WTC11 (cell line): ENCODE results near the gene CACNA2D4.

Experiments
- AR ChIP-seq: fragments of 250-450 bp; sonication (Bioruptor Pico); IDR thresholded peaks from 2 replicates; pipeline ENCODE4 v1.9.0; 2021; ENCODE audit warnings: mild to moderate bottlenecking
- CBFB ChIP-seq: sonication (generic); formaldehyde crosslinking; IDR thresholded peaks from 2 replicates; pipeline ENCODE4 v1.8.1; 2022; ENCODE audit warnings: mild to moderate bottlenecking, low read depth, missing genetic modification reagents
- CREB1 ChIP-seq: sonication (generic); formaldehyde crosslinking; IDR thresholded peaks from 2 replicates; pipeline ENCODE4 v1.8.0; 2023; ENCODE audit warnings: mild to moderate bottlenecking, missing genetic modification reagents
- JUN ChIP-seq: sonication (generic); formaldehyde crosslinking; IDR thresholded peaks from 2 replicates; pipeline ENCODE4 v1.8.0; 2023; ENCODE audit warnings: mild to moderate bottlenecking, missing genetic modification reagents
- ZNF317 ChIP-seq: sonication (generic); formaldehyde crosslinking; IDR thresholded peaks from 2 replicates; pipeline ENCODE4 v1.8.1; 2023; ENCODE audit warnings: low read depth, mild to moderate bottlenecking, moderate library complexity, missing genetic modification reagents, borderline replicate concordance
- TF ChIP-seq, protein P1 (sequence below): fragments of 200-600 bp; IDR thresholded peaks from 2 replicates; pipeline ENCODE4 v1.8.0; 2022; ENCODE audit warnings: antibody characterized with exemption
- TF ChIP-seq, protein P2 (sequence below): sonication (generic); formaldehyde crosslinking; conservative IDR thresholded peaks from 2 replicates; pipeline ENCODE4 v1.8.1; 2022; ENCODE audit warnings: mild to moderate bottlenecking, missing genetic modification reagents
- TF ChIP-seq, protein P3 (sequence below): sonication (generic); formaldehyde crosslinking; IDR thresholded peaks from 2 replicates; pipeline ENCODE4 v1.8.1; 2022; ENCODE audit warnings: mild to moderate bottlenecking, moderate library complexity, missing genetic modification reagents
- TF ChIP-seq, protein P4 (sequence below): sonication (generic); formaldehyde crosslinking; IDR thresholded peaks from 2 replicates; pipeline ENCODE4 v1.8.0; 2022; ENCODE audit warnings: mild to moderate bottlenecking, missing genetic modification reagents

- TF ChIP-seq, protein P1, sequence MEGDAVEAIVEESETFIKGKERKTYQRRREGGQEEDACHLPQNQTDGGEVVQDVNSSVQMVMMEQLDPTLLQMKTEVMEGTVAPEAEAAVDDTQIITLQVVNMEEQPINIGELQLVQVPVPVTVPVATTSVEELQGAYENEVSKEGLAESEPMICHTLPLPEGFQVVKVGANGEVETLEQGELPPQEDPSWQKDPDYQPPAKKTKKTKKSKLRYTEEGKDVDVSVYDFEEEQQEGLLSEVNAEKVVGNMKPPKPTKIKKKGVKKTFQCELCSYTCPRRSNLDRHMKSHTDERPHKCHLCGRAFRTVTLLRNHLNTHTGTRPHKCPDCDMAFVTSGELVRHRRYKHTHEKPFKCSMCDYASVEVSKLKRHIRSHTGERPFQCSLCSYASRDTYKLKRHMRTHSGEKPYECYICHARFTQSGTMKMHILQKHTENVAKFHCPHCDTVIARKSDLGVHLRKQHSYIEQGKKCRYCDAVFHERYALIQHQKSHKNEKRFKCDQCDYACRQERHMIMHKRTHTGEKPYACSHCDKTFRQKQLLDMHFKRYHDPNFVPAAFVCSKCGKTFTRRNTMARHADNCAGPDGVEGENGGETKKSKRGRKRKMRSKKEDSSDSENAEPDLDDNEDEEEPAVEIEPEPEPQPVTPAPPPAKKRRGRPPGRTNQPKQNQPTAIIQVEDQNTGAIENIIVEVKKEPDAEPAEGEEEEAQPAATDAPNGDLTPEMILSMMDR = no peak
- TF ChIP-seq ZNF317 (CRISPR knock-in tag) (no peak), AR (CRISPR knock-in tag) (no peak), JUN (CRISPR knock-in tag) (no peak), CREB1 (CRISPR knock-in tag) (no peak), CBFB (no peak)
- TF ChIP-seq, protein P2, sequence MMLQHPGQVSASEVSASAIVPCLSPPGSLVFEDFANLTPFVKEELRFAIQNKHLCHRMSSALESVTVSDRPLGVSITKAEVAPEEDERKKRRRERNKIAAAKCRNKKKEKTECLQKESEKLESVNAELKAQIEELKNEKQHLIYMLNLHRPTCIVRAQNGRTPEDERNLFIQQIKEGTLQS (CRISPR knock-in tag) = no peak
- TF ChIP-seq, protein P3, sequence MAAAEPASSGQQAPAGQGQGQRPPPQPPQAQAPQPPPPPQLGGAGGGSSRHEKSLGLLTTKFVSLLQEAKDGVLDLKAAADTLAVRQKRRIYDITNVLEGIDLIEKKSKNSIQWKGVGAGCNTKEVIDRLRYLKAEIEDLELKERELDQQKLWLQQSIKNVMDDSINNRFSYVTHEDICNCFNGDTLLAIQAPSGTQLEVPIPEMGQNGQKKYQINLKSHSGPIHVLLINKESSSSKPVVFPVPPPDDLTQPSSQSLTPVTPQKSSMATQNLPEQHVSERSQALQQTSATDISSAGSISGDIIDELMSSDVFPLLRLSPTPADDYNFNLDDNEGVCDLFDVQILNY (CRISPR knock-in tag) = no peak
- TF ChIP-seq, protein P4, sequence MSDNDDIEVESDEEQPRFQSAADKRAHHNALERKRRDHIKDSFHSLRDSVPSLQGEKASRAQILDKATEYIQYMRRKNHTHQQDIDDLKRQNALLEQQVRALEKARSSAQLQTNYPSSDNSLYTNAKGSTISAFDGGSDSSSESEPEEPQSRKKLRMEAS (CRISPR knock-in tag) = no peak
These were observed 120.3 kb downstream of the CACNA2D4 start for GRCh38 chr12:1797991-1798640.
